ENCODE results near the gene PNPLA3. TPM values are rescaled to one million over a fixed set of nuclear protein-coding genes. Genes with fewer than 3 reads are reported as not detected.

The PNPLA3 gene
- total and polyA plus RNA-seq, 2 of the 4 experiments (the other 2 are of a cell fraction) = 3.6 to 7.5 TPM

DNA sequence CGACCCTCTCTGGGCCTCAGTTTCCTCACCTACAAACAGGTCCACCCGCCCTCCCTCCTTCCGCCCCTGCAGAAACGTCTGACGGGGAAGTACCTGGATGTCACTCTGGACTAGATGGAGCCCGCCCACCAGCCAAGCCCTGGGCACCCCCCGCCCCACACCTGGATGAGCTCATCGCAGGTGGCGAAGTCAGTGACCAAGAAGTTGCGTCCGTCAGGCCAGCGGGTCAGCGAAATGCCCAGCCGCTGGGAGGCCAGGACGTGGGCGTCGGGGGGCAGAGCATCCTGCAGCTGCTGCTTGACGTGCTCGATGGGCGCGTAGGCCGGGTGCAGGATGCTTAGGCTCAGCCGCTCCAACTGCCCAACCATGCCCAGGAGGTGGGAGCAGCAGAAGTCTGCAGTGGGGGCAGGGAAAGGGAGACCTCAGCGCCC is 32.7 kb upstream of the PNPLA3 start:
- Histone ChIP-seq H3K4me2 (ENCODE audit: low read depth, low read length) (no peak overlapping the region; the same call in 1 of the 2 replicates), H3K4me1 (ENCODE audit: control insufficient read depth, insufficient read depth, low read length) (no peaks in the 10 kb centered on the region; the same call in 1 of the 2 replicates), H2BK5ac (ENCODE audit: low read depth, low read length, poor library complexity, severe bottlenecking) (no peak overlapping the region), H3K56ac (ENCODE audit: extremely low read depth, insufficient read depth, low read length) (no peak overlapping the region), H3K4me3 (ENCODE audit: insufficient read depth, low read depth, low read length) (no peak overlapping the region), H2BK15ac (ENCODE audit: low read depth, low read length) (no peak overlapping the region), H3K14ac (replicated peaks; ENCODE audit: low read depth, low read length) (no peak overlapping the region), H2BK120ac (ENCODE audit: low read depth, low read length) (no peak overlapping the region), H3K4ac (ENCODE audit: low read depth, low read length) (no peak overlapping the region), H3K79me1 (ENCODE audit: low read depth in 1 of 2, low read length in 2 of 2) (no peaks in the 10 kb centered on the region), H3K27ac (ENCODE audit: insufficient read depth, low read length) (no peak overlapping the region), H3K9ac (ENCODE audit: low read depth, low read length) (no peak overlapping the region), H3K36me3 (ENCODE audit: control insufficient read depth, insufficient read depth, low read length) (no peaks in the 10 kb centered on the region), H2AFZ (replicated peaks; ENCODE audit: low read length, poor library complexity) (peak overlapping the region; percentile 82), H3K9me1 (ENCODE audit: insufficient read depth, low read length) (no peaks in the 10 kb centered on the region), H3K27me3 (ENCODE audit: control insufficient read depth, insufficient read depth, low read length) (peaks cover 33% of the 10 kb centered on the region), H2AK5ac (ENCODE audit: low read depth, low read length) (no peak overlapping the region), H3K9me3 (ENCODE audit: control insufficient read depth, insufficient read depth, low read length) (no peaks in the 10 kb centered on the region), H3K23ac (ENCODE audit: low read depth, low read length) (no peak overlapping the region), H4K91ac (ENCODE audit: insufficient read depth, low read depth, low read length) (no peak overlapping the region), H3K18ac (ENCODE audit: low read depth, low read length) (no peak overlapping the region), H2AK9ac (replicated peaks; ENCODE audit: low read depth, low read length, poor library complexity) (no peak overlapping the region), H4K20me1 (ENCODE audit: insufficient read depth, low read length) (no peaks in the 10 kb centered on the region), H2BK20ac (ENCODE audit: low read depth, low read length) (no peak overlapping the region), H4K5ac (ENCODE audit: low read depth, low read length) (no peak overlapping the region), H4K8ac (ENCODE audit: low read depth in 2 of 2, low read length in 2 of 2) (no peak overlapping the region)
- in situ Hi-C loops (cut with MboI; ENCODE audit: low sequenced_read_pairs) = no loop called here
- WGBS, 2 experiments (ENCODE audit: extremely low coverage in 2 of 2, insufficient read length in 1 of 2) = 33% methylated on average over 16 of the region's 24 CpGs; no CpG with 5 or more reads in 1 of the 2 experiments
- dilution Hi-C loops (cut with HindIII; ENCODE audit: low sequenced_read_pairs, unreplicated experiment) = no loop called here
- intact Hi-C loops (cut with micrococcal nuclease) = loop anchor here (2.0 kb wide), 1 partner anchor 56 kb away; no protein-coding TSS in a partner anchor
- BruUV-seq (replicated peaks) = no TSS peak
- CTCF ChIA-PET = no interaction called here
- POLR2A ChIA-PET (ENCODE audit: unreplicated experiment) = no interaction called here
- TF ChIP-seq MAZ (IDR thresholded peaks at IDR 0.05; ENCODE audit: borderline replicate concordance, low read depth, low read length) (no peak), NFE2L2 (IDR thresholded peaks at IDR 0.05; ENCODE audit: low read depth, low read length) (no peak), CEBPB (IDR thresholded peaks at IDR 0.05; ENCODE audit: low read depth, low read length) (no peak), BHLHE40 (IDR thresholded peaks at IDR 0.05; ENCODE audit: low read depth, low read length) (no peak), SMC3 (IDR thresholded peaks at IDR 0.05; ENCODE audit: low read depth, low read length) (no peak), RCOR1 (IDR thresholded peaks at IDR 0.05; ENCODE audit: insufficient replicate concordance, low read length) (no peak), POLR2A (IDR thresholded peaks at IDR 0.05; ENCODE audit: low read depth, low read length) (no peak), CHD1 (IDR thresholded peaks at IDR 0.05; ENCODE audit: low read depth, low read length) (no peak), RFX5 (IDR thresholded peaks at IDR 0.05; ENCODE audit: low read depth, low read length) (no peak), FOS (IDR thresholded peaks at IDR 0.05; ENCODE audit: low read depth, low read length) (no peak), MXI1 (IDR thresholded peaks at IDR 0.05; ENCODE audit: borderline replicate concordance, low read depth, low read length) (no peak), RAD21 (IDR thresholded peaks at IDR 0.05; ENCODE audit: low read length) (no peak), USF2 (IDR thresholded peaks at IDR 0.05; ENCODE audit: low read depth, low read length) (no peak), ELK1 (IDR thresholded peaks at IDR 0.05; ENCODE audit: borderline replicate concordance, low read depth, low read length) (no peak), MAFK (IDR thresholded peaks at IDR 0.05; ENCODE audit: low read depth, low read length) (no peak)
- TF ChIP-seq, protein P1, sequence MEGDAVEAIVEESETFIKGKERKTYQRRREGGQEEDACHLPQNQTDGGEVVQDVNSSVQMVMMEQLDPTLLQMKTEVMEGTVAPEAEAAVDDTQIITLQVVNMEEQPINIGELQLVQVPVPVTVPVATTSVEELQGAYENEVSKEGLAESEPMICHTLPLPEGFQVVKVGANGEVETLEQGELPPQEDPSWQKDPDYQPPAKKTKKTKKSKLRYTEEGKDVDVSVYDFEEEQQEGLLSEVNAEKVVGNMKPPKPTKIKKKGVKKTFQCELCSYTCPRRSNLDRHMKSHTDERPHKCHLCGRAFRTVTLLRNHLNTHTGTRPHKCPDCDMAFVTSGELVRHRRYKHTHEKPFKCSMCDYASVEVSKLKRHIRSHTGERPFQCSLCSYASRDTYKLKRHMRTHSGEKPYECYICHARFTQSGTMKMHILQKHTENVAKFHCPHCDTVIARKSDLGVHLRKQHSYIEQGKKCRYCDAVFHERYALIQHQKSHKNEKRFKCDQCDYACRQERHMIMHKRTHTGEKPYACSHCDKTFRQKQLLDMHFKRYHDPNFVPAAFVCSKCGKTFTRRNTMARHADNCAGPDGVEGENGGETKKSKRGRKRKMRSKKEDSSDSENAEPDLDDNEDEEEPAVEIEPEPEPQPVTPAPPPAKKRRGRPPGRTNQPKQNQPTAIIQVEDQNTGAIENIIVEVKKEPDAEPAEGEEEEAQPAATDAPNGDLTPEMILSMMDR (conservative IDR thresholded peaks at IDR 0.05; ENCODE audit: low read depth, low read length) = no peak
- DNase-seq (peak; percentile 33), ATAC-seq (ENCODE audit: low read depth) (peak; percentile 26; the same call in 1 of the 2 replicates)
